Measurements from ENCODE around the gene B3GNT3.

The B3GNT3 gene

DNA sequence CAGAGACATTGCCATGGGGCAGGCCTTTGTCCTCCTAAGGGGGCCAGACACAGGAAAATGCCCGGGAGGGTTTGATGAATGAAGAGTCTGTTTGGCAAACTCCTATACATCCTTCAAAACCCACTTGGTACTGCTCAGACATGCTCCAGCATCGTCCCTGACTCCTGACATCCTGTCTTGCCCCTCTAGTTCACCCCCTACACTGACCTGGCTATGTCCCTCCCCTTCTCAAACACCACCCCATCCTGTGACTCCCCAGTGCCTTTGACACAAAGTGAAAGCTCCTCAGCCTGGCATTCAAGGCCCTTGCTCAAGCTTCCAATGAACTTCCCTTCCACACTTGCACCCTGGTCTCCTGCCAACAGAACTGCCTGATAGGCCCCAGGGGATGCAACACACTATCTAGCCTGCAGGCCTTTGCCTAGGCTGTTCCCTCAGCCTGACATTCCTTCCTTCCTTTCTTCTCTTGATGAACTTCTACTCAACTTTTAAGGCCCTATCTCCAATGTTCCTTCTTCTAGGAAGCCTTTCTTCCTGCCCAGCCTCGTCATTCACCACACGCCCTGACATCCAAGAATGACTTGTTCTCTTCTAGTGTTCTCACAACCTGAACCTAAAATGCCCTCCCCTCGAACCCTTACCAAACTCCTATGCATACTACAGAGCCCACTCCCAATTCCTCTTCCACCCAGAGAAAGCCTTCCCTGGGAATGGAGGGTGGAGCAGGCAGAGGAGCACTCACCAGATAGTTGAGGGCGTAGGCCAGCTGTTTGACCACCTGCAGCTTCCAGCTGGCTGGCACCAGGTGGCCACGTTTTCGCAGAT, 40.5 kb downstream of the B3GNT3 start:
- no peak for DNase-seq

DNA sequence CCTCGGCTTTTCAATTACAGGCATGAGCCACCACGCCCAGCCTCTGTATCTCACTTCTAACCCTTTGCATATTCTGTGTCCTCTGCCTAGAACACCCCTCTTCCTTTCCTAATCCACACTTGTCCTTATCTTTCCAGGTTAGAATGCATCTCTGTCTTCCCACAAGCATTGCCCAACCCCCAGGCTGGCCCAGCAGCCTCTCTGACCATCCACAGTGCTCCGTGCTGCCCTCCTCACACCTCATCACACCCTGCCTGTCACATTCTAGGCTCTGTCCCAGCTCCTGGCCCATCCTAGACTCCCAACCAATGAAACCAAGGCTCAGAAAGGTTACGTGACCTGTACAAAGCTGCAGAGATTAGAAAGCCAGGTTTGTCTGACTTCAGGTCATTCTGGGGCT, 41.6 kb downstream of the B3GNT3 start:
- DNase-seq = no peak

DNA sequence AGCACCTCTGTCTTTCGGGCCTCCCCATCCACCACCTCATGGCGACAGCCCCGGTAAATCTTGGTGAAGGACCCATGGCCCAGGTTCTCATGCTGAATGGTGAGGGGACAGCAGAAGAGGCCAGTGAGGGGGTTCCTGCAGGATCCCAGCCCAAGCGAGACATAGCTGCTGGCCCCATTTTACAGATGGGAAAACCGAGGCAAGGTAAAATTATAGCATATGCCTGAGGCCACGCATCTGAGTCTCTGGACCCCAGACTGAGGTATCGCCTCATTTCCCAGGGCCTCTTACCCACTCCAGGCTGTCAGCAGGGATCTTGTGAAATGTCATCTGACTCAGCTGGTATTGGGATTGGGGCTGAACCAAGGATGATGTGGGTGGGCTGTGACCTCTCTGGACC, 43.0 kb downstream of the B3GNT3 start:
- no peak for DNase-seq

DNA sequence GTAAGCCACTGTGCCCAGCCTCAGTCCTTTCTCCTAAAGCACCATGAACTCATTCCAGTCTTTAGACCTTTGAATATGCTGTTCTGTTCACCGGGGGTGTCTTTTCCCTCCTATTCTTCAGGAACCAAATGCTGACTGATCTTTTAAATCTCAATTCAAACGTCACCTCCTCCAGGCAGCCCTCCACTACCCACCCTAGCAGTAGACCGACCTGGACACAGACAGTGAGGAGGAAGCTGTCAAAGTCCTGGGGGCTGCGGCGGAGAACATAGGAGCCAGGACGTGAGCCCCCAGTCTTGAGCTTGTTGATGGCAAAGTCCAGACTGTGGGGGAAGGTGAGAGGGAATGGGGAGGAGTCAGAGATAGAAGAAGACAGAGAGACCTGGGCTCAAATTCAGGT, 45.1 kb downstream of the B3GNT3 start:
- no peak for DNase-seq

DNA sequence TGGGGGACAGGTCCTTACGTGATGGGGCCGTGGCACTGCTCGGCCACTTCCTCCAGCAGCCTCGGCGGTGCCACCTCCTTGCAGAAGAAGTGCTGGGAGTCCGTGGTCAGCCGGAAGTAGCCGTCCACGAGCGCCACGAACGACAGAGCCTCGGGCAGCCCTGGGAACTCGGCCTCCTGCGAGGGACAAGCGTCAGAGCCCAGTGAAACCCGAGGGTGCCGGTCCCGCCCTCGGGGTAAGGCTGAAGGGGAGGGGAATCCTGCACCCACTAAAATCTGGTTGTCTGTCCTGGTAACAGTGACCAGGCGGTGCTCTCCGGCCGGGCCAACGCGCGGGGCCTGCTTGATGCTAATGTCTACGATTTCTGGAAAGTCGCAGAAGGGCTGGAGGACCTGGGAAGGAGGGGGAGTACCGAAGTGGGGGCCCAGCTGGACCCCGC, 46.5 kb downstream of the B3GNT3 start:
- DNase-seq = no peak

DNA sequence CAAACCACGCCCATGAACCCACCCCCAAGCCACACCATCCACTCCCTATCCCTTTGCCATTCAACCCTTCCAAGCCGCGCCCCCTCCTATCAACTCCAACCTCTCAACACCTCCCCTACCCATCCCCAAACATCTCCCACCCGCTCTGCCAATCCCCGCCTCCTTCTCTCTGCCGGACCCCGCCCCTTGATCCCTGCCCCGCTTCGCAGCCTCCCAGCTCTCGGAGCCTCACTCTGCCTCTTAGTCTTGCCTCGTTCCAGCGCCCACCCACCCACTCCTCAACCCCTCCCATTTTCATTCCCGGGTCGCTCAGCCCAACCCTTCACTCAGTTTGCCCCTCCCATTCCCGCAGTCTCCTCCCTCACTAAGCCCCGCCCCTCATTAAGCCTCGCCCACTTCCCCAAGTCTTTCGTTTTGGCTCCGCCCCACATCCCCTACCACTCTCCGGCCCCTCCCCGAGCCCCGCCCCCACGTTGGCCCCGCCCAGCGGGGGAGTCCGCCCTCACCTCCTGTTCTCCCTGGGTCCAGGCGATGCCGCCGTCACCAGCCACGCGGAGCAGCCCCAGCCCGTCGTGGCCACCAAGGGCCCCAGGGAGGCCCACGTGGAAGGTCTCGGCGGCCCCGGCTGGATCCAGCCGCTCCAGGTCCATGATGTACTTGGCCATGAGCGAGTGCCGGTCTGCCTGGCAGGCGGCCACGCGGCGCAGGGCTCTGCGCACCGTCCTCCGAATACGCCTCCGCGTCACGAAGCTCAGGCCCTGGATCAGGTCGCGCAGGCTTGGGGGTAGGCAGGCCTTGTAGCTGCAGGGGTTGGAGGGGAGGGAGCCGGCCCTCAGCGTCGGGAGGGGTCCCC, 47.1 kb downstream of the B3GNT3 start:
- DNase-seq = peak; percentile 49

DNA sequence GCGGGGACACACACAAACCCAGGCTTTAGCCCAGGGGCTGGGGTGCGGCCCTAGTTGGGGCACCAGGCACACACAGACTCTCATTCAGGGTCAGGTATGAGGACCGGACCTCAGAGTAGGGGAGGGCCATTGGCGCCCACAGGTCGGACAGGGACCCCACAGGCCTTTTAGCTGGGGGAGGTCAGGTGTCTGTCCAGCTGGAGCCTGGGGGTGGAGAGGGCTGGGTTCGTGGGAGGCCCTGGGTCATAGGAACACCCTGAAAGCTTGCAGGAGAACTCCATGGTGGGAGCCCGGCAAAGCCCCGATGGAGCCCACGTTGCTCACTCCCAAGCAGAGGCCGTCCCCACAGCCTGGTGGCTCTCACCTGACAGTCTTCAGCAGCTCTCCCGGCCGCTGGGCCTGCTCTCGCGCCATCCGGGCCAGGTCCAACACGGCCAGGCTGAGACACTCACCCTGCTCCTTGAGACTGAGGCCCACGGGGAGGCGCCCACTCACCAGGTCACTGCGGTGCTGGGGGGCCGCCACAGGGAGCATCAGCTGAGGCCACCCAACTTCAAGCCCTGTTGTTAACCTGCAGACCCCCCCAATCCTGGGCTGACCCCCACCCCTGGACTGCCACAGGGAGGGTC, 47.8 kb downstream of the B3GNT3 start:
- DNase-seq = no peak

DNA sequence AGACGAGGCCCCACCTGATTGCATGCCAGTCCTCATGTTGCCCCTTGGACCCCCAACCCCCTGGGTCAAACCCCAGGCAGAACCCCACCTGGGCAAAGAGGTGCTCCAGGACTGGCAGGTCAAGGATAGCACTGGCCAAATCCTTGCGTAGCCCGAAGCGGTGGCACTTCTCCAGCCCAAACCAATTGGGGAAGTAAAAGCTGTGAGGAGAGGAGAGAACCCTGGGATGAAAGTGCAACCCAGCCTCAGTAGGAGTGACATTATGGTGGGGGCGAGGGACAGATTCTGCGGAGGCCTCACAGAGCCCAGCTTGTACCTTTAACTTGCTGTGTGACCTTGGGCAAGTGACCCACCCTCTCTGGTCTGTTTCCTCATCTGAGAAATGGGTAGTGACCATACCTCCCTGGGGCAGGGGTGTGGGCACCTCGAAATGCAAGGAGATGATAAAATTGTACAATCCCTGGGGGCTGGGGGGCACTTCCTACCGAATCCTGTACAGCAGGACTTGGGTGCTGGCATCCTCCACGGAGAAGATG, 48.4 kb downstream of the B3GNT3 start:
- no peak for DNase-seq

DNA sequence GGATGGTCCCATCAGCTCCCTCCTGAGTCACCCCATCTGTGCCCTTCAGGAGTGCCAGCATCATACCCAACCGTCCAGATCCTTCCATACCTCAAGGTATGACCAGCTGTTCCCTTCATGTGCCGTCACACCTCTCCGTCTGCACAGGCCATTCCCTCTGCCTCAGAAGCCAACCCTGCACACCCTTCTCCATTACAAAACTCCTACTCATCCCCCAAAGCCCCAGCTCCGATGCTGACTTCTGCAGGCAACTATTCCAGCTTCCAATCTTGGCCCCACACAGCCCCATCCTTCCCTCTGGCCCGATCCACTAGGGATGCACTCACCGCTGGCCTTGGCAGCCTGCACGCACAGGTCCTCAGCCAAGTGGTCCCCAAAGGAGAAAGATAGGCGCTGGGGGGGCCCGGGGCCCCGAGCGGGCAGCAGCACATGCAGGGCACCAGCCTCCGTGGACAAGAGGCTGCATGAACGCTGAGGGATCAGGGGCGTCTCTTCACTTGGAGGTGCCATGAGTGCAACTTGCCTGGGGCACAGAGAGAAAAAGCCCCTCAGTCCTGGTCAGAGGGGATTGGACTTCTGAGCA, 49.1 kb downstream of the B3GNT3 start:
- DNase-seq = no peak

DNA sequence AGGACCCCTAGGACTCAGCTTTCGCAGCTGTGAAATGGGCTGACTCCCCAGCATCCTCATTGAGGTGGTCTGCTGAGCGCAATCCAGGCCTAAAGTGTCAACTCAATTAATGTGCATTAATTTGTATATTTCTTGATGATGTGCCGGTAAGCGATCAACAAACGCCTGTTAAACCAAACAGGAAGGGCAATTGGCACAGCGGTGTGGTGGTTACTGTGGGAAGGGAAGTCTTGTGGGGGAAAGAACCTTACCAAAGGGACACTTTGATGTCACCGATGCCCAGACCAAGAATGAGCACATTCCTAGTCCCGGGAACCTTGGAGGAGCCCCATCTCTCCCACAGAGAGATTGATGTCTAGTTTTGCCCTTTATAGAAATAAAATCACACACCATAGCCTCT, 51.2 kb downstream of the B3GNT3 start:
- no peak for DNase-seq

DNA sequence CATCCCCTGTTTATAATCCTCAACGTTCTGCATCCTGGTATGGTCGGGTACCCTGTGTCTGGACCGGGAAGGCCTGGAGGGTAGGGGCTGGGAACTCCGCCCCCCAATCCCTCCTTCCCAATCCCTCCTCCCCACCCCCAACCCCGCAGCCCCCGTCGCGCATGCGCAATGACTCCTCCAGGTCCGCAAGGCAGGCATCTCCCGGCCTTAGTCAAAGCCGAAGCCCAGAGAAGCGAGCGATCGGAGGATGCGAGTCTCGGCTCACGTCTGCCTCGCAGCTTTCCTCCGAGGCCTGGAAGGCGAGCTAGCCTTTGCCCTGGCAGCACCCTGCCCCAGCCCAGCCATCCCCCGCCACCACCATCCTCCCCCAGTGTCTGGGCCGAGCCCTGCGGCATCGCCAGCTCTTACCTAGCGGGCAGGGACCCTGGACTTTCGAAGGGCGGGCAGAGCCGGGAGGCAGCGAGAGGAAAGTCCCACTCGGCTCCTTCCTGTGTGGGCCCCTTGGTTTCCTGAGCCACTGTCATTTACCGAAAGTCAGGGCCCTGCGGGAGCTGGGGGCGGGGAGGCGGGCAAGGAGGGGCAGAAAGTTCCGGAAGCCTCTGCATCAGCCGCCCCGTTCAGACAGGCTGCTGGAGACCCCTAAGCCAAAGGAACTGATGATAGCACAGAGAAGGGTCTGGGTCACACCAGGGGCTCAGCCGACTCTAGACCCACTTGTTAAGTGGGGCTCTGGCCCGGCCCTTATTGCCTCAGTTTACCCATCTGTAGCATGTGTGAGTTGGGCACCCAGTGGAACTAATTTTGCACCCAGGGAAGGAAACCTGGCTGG, 52.8 kb downstream of the B3GNT3 start, which contains the start of gene JAK3:
TSS of gene JAK3 (minus strand) at position 445 of the 829 bp plus-strand sequence. CDS start 3,565 bp downstream, outside the sequence.
- DNase-seq = no peak

DNA sequence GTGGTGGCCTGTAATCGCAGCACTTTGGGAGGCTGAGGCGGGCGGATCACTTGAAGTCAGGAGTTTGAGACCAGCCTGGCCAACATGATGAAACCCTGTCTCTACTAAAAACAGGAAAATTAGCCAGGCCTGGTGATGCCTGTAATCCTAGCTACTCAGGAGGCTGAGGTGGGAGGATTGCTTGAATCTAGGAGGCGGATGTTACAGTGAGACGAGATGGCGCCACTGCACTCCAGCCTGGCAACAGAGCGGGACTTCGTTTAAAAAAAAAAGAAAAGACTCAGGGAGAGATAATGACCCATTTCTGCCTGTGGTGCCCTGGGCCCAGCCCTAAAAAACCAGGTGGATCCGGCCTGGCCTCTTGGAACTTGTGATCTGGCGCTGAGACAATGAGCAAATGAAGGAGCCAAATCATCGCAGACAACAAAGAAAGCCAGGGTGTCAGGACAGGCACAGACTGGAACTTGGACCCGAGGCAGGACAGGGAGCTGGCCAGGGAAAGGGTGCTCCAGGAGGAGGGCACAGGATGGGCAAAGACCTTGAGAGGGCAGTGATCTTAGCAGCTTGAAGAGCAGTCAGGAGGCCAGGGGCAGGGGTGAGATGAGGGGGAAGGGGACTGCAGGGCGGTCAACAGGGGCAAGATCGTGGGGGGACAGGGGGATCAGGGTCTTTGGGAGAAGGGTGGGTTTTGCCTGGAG, 53.8 kb downstream of the B3GNT3 start:
- DNase-seq = no peak

DNA sequence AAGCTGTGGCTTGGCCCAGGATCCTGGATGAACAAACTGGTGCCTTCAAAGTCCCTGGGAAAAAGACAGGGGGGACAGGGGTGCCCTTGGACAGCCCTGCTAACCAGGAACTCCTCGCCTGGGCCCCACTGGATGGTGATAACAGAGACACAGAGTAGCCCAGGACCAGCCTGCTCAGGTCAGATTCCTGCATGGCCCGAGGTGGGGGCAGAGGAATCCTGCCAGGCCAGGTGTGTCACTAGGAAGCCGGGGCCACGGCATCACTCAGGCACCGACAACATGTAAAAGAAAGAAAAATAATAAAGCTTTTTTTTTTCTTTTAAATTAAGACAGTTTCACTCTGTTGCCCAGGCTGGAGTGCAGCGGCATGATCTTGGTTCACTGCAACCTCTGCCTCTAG, 59.1 kb downstream of the B3GNT3 start:
- DNase-seq = no peak

DNA sequence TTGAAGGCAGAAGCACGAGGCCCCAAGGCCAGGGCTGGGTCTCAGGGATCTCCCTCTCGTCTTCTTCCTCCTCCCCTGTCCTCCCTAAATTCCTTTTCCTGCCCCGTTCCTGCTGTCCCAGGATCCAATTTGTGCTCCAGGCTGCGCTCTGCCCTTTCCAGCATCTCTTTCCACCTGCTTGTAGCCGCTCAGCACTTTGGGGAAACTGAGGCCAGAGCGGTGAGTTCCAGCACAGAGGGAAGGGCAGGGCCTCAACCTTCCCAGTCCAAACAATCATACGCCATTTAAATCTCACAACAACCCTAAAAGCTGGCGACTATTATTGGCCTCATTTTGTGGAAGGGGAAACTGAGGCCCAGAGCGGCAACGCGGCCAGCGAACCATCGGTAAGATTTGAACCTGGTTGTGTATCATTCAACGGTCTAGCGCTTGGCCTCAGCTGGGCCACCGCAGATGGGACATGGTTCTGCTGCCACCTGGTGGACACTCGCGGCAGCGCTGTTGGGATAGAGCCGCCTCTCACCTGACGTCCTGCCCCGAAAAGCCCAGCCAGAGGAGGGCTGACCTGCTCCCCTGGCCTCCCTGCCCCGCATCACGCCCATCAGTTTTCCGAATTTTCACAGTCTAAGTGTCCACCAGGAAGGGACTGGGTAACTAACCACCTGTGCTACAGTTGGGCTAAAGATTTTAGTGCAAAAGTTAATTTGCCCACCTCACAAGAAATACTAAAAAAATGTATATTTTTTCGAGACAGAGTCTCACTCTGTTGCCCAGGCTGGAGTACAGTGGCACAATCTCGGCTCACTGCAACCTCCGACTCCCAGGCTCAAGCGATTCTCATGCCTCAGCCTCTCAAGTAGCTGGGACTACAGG, 60.6 kb downstream of the B3GNT3 start:
- peak; percentile 69 for DNase-seq

DNA sequence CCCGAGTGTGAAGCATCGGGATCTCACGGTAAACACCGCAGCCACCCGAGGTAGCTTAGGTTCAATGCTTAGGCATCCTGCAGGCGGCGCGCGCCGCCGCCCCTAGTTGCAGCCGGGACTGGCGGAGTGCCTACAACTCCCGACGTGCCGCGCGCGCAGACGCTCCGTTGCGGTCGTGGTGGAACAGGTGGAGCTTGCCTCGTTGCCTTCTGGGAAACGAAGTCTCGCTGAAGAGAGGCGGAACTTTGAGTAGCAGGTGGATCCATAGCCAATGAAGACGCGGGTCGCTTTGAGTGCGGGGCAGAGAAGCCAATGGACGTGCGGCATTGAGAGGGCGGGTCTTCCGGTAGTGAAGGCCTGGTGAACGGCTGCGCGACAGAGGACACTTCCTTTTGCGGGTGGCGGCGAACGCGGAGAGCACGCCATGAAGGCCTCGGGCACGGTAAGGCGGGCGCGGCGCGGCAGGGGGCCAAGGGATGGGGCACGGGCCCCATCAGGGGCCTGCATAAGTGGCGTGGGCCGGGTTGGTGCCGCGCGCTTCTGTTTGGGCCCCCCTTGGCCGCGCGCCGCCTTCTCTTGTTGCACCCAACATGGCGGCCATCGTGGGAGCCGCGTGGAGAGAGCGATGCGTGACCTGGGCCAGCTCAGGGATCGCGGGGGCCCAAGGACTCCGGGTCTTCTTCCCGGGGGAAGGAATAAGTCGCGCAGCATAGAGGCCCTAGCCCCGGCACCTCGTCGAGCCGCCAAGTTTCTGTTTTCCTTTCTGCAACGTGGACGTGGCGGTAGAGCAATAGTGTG, 64.8 kb downstream of the B3GNT3 start, which contains the start of gene RPL18A:
TSS of gene RPL18A (plus strand) at position 378 of the 798 bp plus-strand sequence. CDS start at position 425, 47 bp downstream.
- DNase-seq = peak; percentile 98

DNA sequence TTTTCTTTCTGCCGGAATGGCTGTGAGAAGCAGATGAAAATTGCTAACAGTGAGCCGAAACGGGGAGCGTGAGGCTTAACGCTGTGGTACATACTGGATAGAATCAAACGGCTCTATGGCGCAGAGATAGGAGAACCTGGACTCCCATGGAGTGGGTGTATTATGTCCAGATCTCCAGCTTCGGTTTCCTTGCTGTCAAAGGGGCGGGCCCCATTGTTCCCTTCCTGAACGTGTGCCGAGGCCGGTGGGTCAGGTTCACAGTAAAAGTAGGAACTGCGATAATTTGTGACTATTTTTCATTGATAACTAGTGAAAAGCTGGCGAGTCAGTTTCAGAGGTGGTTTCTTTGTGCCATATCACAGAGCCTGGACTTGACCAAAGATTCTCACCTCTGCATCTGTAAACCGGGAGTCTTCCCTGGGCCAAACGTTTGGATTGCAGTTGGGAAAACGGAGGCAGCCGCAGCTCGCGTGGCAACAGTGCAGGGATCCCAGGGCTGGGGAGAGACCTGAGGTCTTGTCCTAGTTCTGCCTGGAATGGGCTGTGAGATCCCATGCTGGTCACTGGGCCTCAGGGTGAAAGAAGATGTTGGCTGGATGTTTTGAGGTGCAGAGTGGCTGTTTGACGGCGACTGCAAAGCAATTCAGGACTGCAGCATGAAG, 65.5 kb downstream of the B3GNT3 start:
- no peak for DNase-seq

DNA sequence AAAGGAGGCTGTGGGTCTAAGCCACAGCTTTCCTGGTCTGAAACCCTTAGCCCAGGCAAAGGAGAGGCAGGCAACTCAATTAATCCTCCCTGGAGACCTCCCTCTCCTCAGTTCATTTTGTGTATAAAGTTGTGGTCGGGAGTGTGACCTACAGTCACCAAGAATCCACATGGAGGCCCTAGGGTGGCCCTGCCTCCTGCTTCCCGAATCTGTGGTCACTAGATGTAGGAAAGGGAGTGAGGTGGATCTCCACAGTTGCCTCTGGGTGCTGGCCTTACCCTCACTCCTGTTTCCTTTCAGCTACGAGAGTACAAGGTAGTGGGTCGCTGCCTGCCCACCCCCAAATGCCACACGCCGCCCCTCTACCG, 66.0 kb downstream of the B3GNT3 start:
- DNase-seq = no peak

DNA sequence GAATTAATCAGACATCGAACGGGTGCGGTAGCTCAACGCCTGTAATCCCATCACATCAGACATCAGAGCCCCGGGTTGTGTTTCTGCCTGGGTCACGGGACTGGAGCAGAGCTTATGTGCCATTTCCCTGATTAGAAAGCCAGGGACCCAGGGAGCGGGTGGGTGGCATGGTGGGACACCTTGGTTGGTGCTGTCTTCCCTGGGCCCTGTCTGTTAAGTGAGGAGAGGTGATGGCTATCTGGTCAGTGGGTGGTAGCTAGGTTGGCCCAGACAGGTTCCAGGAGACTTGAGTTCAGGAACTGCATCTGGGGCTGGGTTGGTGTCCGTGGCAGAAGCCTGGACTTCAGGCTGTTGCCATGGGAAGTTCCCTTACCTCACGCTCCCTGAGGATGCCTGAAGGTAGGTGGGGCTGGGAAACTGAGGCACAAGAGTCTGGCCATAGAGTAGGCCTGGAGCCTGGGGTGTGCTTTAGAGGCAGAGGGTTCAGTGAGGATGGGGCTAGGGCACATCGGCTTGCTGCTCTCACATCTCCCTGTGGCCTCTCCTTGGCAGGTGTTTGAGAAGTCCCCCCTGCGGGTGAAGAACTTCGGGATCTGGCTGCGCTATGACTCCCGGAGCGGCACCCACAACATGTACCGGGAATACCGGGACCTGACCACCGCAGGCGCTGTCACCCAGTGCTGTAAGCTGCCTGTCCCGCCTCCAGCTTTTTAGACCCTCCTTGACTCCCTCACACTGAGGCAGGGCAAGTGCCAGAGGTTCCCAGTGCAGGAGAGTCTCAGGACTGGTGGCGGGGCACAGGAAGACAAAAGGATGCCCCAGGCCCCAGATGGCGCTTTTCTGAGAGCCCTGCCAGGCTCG, 66.8 kb downstream of the B3GNT3 start:
- DNase-seq = no peak
